Right hindlimb (tissue), 1 donor: ENCODE data around the gene PDE6H.

Source experiments
- DNase-seq: peaks from one replicate; pipeline ENCODE4 v3.0.0-alpha.2; 2018

Gene PDE6H

GRCh38 chr12:15011162-15011561 is 38.3 kb downstream of the PDE6H start:
- no peak for DNase-seq

DNA sequence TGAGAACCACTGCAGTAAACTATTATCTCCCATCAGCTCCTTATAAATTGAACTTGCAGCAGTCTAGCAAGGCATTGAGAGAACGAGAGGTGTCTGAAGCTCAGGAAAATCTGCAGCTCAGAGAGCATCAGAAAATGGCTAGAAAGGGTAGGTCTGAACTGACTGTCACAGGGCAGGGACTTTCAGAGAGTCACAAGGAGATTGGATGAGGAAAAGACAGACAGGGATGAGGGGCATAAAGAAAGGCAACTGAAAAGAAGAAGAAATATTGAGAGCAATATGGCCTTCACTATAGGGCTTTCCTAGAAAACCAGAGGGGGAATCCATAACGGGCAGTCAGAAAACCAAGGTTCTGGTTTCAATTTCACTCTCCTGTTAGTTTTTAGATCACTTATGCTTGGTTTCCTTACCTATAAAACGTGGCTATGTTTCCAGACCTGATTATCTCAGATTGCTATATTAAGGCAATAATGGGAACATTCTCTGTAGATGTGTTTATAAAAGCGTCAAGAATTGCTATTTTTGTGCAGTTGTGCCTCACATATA is 40.9 kb downstream of the PDE6H start:
- no peak for DNase-seq

DNA sequence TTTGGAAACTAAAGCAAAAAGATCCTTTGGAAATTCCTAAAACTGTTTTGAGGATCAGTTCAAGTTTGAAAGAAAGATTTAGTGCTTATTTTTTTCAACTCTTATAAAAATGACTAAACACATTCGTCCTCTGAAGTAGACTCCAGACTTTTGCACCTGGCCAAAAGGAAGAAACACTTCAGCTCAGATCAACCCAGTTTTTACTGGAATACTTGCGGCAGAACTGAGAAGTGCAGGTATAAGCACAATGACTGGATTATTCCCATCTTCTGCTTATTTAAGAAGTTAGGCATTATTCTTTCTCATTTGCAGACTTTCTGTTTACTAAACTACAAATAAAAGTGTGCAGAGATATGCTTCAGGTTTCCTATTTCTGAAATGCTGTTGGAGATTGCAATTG is 41.9 kb downstream of the PDE6H start:
- no peak for DNase-seq

- DNase-seq: no peak
Observed at GRCh38 chr12:15015121-15015520, 42.3 kb downstream of the PDE6H start.

DNA sequence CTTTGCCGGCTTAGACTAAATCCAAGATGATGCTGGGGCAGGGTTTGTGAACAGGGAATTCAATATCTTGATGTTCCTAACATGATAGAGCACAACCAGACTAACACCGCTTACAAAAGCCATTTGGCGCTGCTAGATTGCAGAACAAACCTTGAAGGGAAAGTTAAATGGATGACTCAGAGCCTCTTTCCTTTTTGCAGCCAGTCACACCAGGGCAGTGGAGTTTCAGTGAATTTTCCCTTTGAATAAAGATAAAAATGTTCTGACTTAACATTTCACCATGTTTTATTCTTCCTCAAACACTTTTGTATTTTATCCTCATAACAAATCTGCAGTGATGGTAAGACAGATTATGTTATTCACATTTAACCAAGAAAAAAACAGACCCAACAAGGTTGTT is 47.3 kb downstream of the PDE6H start:
- no peak for DNase-seq
